ENCODE measurements around the gene SMYD3.
"Not testable (repeated sequence)": the region's sequence is repeated elsewhere in the genome, so short reads cannot be mapped to it uniquely, and the experiment has no call there.

SMYD3 gene

GRCh38 chr1:245984390-245985155, 522.5 kb downstream of the SMYD3 start:
- DNase-seq (ENCODE audit: low spot score) = no peak
- Histone ChIP-seq H3K4me3 (no peak overlapping the region), H3K27ac (no peak overlapping the region)
- TF ChIP-seq, protein P1, sequence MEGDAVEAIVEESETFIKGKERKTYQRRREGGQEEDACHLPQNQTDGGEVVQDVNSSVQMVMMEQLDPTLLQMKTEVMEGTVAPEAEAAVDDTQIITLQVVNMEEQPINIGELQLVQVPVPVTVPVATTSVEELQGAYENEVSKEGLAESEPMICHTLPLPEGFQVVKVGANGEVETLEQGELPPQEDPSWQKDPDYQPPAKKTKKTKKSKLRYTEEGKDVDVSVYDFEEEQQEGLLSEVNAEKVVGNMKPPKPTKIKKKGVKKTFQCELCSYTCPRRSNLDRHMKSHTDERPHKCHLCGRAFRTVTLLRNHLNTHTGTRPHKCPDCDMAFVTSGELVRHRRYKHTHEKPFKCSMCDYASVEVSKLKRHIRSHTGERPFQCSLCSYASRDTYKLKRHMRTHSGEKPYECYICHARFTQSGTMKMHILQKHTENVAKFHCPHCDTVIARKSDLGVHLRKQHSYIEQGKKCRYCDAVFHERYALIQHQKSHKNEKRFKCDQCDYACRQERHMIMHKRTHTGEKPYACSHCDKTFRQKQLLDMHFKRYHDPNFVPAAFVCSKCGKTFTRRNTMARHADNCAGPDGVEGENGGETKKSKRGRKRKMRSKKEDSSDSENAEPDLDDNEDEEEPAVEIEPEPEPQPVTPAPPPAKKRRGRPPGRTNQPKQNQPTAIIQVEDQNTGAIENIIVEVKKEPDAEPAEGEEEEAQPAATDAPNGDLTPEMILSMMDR (IDR thresholded peaks at IDR 0.05) = no peak

GRCh38 chr1:245983294-245983967, 523.6 kb downstream of the SMYD3 start:
- Histone ChIP-seq H3K27ac (no peak overlapping the region), H3K4me3 (no peak overlapping the region)
- DNase-seq (ENCODE audit: low spot score) = no peak
- TF ChIP-seq, protein P1 (IDR thresholded peaks at IDR 0.05) = no peak

GRCh38 chr1:245979589-245979988, 527.5 kb downstream of the SMYD3 start:
- TF ChIP-seq, protein P1 (IDR thresholded peaks at IDR 0.05) = no peak
- DNase-seq (ENCODE audit: low spot score) = no peak
- Histone ChIP-seq H3K27ac (no peak overlapping the region), H3K4me3 (no peak overlapping the region)

GRCh38 chr1:245978915-245979314, 528.2 kb downstream of the SMYD3 start:
- no peak for DNase-seq (ENCODE audit: low spot score)
- Histone ChIP-seq H3K4me3 (no peak overlapping the region), H3K27ac (no peak overlapping the region)
- TF ChIP-seq, protein P1 (IDR thresholded peaks at IDR 0.05) = no peak

- Histone ChIP-seq H3K4me3 (no peak overlapping the region), H3K27ac (no peak overlapping the region)
- no peak for DNase-seq (ENCODE audit: low spot score)
- TF ChIP-seq, protein P1 (IDR thresholded peaks at IDR 0.05) = no peak
These were observed 534.6 kb downstream of the SMYD3 start for GRCh38 chr1:245972476-245972875.

GRCh38 chr1:245971711-245972085, 535.4 kb downstream of the SMYD3 start:
- no peak for DNase-seq (ENCODE audit: low spot score)
- no peak overlapping the region for H3K27ac ChIP-seq
- no peak overlapping the region for H3K4me3 ChIP-seq
- TF ChIP-seq, protein P1 (IDR thresholded peaks at IDR 0.05) = no peak

DNA sequence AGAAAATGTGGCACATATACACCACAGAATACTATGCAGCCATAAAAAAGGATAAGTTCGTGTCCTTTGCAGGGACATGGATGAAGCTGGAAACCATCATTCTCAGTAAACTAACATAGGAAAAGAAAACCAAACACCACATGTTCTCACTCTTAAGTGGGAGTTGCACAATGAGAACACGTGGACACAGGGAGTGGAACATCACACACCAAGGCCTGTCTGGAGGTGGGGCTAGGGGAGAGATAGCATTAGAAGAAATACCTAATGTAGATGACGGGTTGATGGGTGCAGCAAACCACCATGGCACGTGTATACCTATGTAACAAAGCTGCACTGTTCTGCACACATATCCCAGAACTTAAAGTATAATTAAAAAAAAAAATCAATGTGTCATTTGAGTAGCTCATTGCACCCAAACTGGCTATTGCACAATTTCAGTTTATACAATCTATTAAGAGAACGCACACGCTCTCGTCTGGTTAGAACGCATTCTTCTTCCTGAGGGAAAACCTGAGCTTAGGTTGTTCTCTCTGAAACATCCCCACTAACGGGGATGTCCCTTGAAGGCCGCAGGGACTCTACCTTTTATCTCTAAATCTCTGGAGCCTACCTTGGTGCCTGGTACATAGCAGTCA, 535.9 kb downstream of the SMYD3 start:
- DNase-seq (ENCODE audit: low spot score); H3K4me3 ChIP-seq; H3K27ac ChIP-seq: not testable (repeated sequence)

All from coronary artery (tissue), 2 donors.